ENCODE data around the gene VWF. TPM values are rescaled to one million over a fixed set of nuclear protein-coding genes. Genes with fewer than 3 reads are reported as not detected.

VWF gene
- total RNA-seq, 2 donors from 2014 or later: 189 to 331 TPM

DNA sequence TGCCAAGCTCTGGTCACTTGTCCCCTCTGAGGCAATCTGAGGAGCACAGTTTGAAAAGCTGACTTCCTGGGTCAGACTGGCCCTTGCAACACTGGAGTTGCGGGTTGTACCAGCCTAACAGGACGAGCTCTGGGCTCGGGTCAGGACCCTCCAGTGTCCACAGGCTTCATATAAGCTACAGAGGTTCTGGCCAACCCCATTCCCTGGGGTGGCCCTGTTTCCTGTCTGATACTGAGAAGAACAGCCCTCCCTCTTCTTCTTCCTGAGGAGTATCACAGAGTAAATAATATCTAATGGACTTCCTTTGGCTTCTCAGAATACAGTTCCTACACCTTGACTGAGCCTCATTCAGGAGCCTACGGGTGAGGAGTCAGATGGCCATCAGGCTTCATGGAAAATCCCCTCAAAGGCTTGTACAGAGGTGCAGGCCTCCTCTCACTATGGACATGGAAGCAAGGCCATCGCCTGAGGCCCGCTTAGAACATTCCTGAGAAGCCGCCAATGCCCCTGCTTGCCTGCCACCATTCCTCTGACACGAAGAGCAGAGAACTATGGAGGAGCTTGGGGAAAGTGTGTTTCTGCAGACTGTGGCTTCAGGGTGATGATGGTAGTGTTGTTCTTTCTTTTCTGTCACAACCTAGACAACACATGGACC is 150.9 kb downstream of the VWF start:
- peaks cover 0 to 9% of the 10 kb centered on the region in 2 donors for H3K4me1 ChIP-seq
- TF ChIP-seq, protein P1, sequence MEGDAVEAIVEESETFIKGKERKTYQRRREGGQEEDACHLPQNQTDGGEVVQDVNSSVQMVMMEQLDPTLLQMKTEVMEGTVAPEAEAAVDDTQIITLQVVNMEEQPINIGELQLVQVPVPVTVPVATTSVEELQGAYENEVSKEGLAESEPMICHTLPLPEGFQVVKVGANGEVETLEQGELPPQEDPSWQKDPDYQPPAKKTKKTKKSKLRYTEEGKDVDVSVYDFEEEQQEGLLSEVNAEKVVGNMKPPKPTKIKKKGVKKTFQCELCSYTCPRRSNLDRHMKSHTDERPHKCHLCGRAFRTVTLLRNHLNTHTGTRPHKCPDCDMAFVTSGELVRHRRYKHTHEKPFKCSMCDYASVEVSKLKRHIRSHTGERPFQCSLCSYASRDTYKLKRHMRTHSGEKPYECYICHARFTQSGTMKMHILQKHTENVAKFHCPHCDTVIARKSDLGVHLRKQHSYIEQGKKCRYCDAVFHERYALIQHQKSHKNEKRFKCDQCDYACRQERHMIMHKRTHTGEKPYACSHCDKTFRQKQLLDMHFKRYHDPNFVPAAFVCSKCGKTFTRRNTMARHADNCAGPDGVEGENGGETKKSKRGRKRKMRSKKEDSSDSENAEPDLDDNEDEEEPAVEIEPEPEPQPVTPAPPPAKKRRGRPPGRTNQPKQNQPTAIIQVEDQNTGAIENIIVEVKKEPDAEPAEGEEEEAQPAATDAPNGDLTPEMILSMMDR (IDR thresholded peaks at IDR 0.05): no peak
- H3K9me3 ChIP-seq: no peaks in the 10 kb centered on the region
- no peaks in the 10 kb centered on the region for H3K27me3 ChIP-seq
- no peak overlapping the region for H3K4me3 ChIP-seq
- H3K27ac ChIP-seq: no peak overlapping the region
- peaks cover 9% of the 10 kb centered on the region for H3K36me3 ChIP-seq
- DNase-seq (ENCODE audit: low spot score): no peak

DNA sequence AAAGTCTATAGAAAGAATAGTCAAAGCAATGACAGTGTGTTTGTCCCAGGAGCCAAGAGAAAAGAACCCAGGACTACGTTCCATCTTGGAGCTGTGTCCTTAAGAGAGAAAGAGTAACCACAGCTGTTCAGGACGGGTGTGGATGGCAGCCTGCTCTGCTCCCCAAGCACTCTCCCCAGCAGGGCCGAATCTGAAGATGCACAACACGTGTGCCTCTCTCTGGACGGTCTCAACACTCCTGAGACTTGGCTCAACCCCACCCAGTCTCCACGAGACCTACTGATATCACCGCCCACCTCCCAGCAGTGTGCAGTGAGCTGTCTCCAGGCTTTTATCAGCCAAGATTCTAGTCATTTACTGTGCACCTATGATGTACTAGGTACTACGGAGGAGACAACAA is 152.1 kb downstream of the VWF start:
- DNase-seq (ENCODE audit: low spot score): no peak
- peaks cover 0 to 9% of the 10 kb centered on the region in 2 donors for H3K4me1 ChIP-seq
- H3K36me3 ChIP-seq: peaks cover 9% of the 10 kb centered on the region
- TF ChIP-seq, protein P1 (IDR thresholded peaks at IDR 0.05): no peak
- no peaks in the 10 kb centered on the region for H3K27me3 ChIP-seq
- no peaks in the 10 kb centered on the region for H3K9me3 ChIP-seq
- no peak overlapping the region for H3K4me3 ChIP-seq
- H3K27ac ChIP-seq: no peak overlapping the region

GRCh38 chr12:5971194-5971850 is 153.1 kb downstream of the VWF start:
- TF ChIP-seq, protein P1 (IDR thresholded peaks at IDR 0.05): no peak
- Histone ChIP-seq H3K27ac (no peak overlapping the region), H3K4me3 (no peak overlapping the region), H3K4me1 (peaks cover 0 to 9% of the 10 kb centered on the region in 2 donors), H3K36me3 (peaks cover 9% of the 10 kb centered on the region), H3K9me3 (no peaks in the 10 kb centered on the region), H3K27me3 (no peaks in the 10 kb centered on the region)
- no peak for DNase-seq (ENCODE audit: low spot score)

- Histone ChIP-seq H3K4me3 (no peak overlapping the region), H3K9me3 (no peaks in the 10 kb centered on the region), H3K4me1 (peaks cover 0 to 9% of the 10 kb centered on the region in 2 donors), H3K27me3 (no peaks in the 10 kb centered on the region), H3K27ac (no peak overlapping the region), H3K36me3 (peaks cover 9% of the 10 kb centered on the region)
- TF ChIP-seq, protein P1 (IDR thresholded peaks at IDR 0.05): no peak
- DNase-seq (ENCODE audit: low spot score): no peak
Measured at GRCh38 chr12:5969974-5970690, 154.3 kb downstream of the VWF start.

DNA sequence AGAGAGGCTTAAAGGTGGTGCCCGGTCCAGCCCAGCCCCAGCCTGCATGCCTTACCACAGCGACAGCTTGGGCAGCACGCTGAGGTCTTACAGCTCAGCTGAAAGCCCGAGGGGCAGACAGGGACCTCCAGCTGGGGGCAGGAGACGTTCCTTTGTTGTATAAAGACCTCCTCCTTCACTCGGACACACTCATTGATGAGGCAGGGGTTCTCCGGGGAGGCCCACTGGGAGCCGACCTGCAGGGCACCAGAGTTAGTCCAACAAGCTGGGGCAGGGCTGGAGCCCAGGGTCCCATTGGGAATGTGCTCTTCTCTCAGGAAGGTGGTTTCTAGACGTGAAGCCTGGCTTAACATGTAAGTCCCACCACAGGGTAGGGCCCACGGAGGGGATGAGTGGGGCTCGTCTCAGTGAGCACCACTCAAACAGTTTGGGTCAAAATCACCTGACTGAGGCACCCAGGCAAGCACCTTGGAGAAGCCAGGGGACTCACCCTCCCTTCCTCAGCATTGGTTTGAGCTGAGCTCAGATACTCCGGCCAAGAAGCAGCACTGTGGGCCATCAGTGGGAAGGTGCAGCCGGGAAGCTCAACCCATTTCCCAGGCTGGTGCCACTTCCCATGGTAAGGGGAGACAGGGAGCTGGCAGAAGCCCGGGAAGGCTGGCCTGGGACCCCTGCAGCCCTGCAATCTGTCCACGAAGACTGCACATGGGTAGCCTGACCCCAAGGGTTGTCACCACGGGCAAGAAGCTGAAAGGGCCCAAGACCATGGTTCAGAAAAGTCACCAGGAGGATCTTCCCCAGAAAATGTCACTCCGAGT is 155.1 kb downstream of the VWF start:
- peaks cover 0 to 9% of the 10 kb centered on the region in 2 donors for H3K4me1 ChIP-seq
- no peak overlapping the region for H3K27ac ChIP-seq
- H3K9me3 ChIP-seq: no peaks in the 10 kb centered on the region
- DNase-seq (ENCODE audit: low spot score): no peak
- H3K36me3 ChIP-seq: peaks cover 3% of the 10 kb centered on the region
- no peaks in the 10 kb centered on the region for H3K27me3 ChIP-seq
- TF ChIP-seq, protein P1 (IDR thresholded peaks at IDR 0.05): no peak
- no peak overlapping the region for H3K4me3 ChIP-seq
